GM12878 (cell line): ENCODE measurements around the gene MFGE8. TPM values are rescaled to one million over a fixed set of nuclear protein-coding genes. Genes with fewer than 3 reads are reported as not detected.

Experiments
- ATAC-seq: fragments of 200-7000 bp; cut with Tn5 transposase; 3 replicates; pipeline ENCODE4 v1.9.1; 2020; ENCODE audit warnings: mild to moderate bottlenecking, moderate library complexity
- BruUV-seq: library from RNA; stranded (reverse); fragments of 400-500 nt; replicated peaks from 2 replicates; lab custom pipeline; 2021; lab: Mats Ljungman, UMichigan
- CTCF ChIA-PET: fragments of 300-600 bp; sonication (Branson Sonifier 250); formaldehyde crosslinking; extraction: SDS; loops from one replicate; lab custom pipeline; 2021; ENCODE audit warnings: inconsistent platforms; lab: Yijun Ruan, JAX
- POLR2A ChIA-PET: fragments of 350-600 bp; formaldehyde crosslinking; extraction: SDS; loops from one replicate; lab custom pipeline; 2021; ENCODE audit warnings: inconsistent platforms; lab: Charles Lee
- RAD21 ChIA-PET: fragments of 300-600 bp; sonication (Branson Sonifier 250); formaldehyde crosslinking; loops from one replicate; lab custom pipeline; 2023; ENCODE audit warnings: antibody characterized with exemption; ENCODE audit not compliant: unreplicated experiment; lab: Charles Lee
- SMC1A ChIA-PET: fragments of 300-600 bp; sonication (Branson Sonifier 250); formaldehyde crosslinking; loops from one replicate; lab custom pipeline; 2023; ENCODE audit not compliant: unreplicated experiment, uncharacterized antibody; lab: Charles Lee
- DNase-seq: peaks from one replicate; pipeline ENCODE4 v3.0.0-alpha.2; 2011; ENCODE audit warnings: low read depth, low spot score
- FAIRE-seq: peaks from 3 replicates; lab custom pipeline; 2011; peaks lifted over from hg19 to GRCh38; lab: Jason Lieb, UNC
- H2AFZ ChIP-seq: 2 replicates; pipeline ENCODE4 v1.6.0; 2011; ENCODE audit warnings: low read depth, low read length, control low read depth; ENCODE audit not compliant: control insufficient read depth
- H3K27ac ChIP-seq: 2 replicates; pipeline ENCODE4 v1.5.1; 2011; ENCODE audit warnings: control low read depth; ENCODE audit not compliant: control insufficient read depth, insufficient read depth
- H3K27me3 ChIP-seq, 2 experiments: replicated peaks in 1 of 2; 2 replicates each; pipeline versions ENCODE4 v1.6.0 to v1.6.1; 2011; ENCODE audit warnings: low read length in 1 of 2; ENCODE audit not compliant: control insufficient read depth in 2 of 2, insufficient read depth in 2 of 2
- H3K36me3 ChIP-seq, 2 experiments: 2 replicates each; pipeline ENCODE4 v1.5.1; 2011; ENCODE audit warnings: low read length in 1 of 2; ENCODE audit not compliant: control insufficient read depth in 2 of 2, insufficient read depth in 2 of 2
- H3K4me1 ChIP-seq: 2 replicates; pipeline ENCODE4 v1.6.1; 2011; ENCODE audit warnings: mild to moderate bottlenecking, low read length, moderate library complexity, mixed read lengths; ENCODE audit not compliant: control insufficient read depth, insufficient read depth
- H3K4me2 ChIP-seq: 2 replicates; pipeline ENCODE4 v1.6.0; 2011; ENCODE audit warnings: control low read depth; ENCODE audit not compliant: control insufficient read depth, insufficient read depth
- H3K4me3 ChIP-seq: fragments of 200-600 bp; sonication (generic); 2 replicates; pipeline ENCODE4 v1.5.1; 2016
- H3K79me2 ChIP-seq: 2 replicates; pipeline ENCODE4 v1.6.0; 2011; ENCODE audit warnings: low read length; ENCODE audit not compliant: control insufficient read depth, insufficient read depth
- H3K9ac ChIP-seq: 2 replicates; pipeline ENCODE4 v1.8.0; 2011; ENCODE audit warnings: low read length, control low read depth, mixed read lengths; ENCODE audit not compliant: control insufficient read depth, insufficient read depth
- H3K9me3 ChIP-seq: replicated peaks from 3 replicates; pipeline ENCODE4 v1.5.1; 2011; ENCODE audit warnings: mild to moderate bottlenecking, low read length; ENCODE audit not compliant: control insufficient read depth, insufficient read depth
- H4K20me1 ChIP-seq: 2 replicates; pipeline ENCODE4 v1.6.0; 2011; ENCODE audit not compliant: control insufficient read depth, insufficient read depth
- E2F8 ChIP-seq: fragments of 450-650 bp; IDR thresholded peaks from 2 replicates; pipeline ENCODE4 v1.6.1; 2018; ENCODE audit warnings: mild to moderate bottlenecking, low read depth, moderate library complexity; ENCODE audit not compliant: partially characterized antibody
- IKZF1 ChIP-seq: fragments of 450-650 bp; conservative IDR thresholded peaks from 2 replicates; pipeline ENCODE4 v1.6.1; 2017; ENCODE audit warnings: antibody characterized with exemption, mild to moderate bottlenecking
- MEF2A ChIP-seq: IDR thresholded peaks from 2 replicates; pipeline ENCODE4 v1.6.1; 2011; ENCODE audit warnings: low read depth, mild to moderate bottlenecking, low read length, moderate library complexity; ENCODE audit not compliant: insufficient read depth
- MEF2B ChIP-seq: fragments of 450-650 bp; IDR thresholded peaks from 2 replicates; pipeline ENCODE4 v1.6.1; 2018; ENCODE audit warnings: mild to moderate bottlenecking, moderate library complexity; ENCODE audit not compliant: partially characterized antibody, poor library complexity, severe bottlenecking
- MTA3 ChIP-seq: IDR thresholded peaks from 2 replicates; pipeline ENCODE4 v1.6.1; 2012; ENCODE audit warnings: low read length, inconsistent platforms, borderline replicate concordance
- SMARCA5 ChIP-seq: fragments of 450-650 bp; IDR thresholded peaks from 2 replicates; pipeline ENCODE4 v1.6.1; 2017; ENCODE audit warnings: mild to moderate bottlenecking
- TAF1 ChIP-seq: IDR thresholded peaks from 2 replicates; pipeline ENCODE4 v1.6.1; 2011; ENCODE audit warnings: mild to moderate bottlenecking, low read depth, low read length, borderline replicate concordance
- WGBS: methylation state at CpG from one replicate; pipeline ENCODE4 v1.1.6; 2016; ENCODE audit warnings: low lambda C conversion rate; ENCODE audit not compliant: insufficient replicate concordance, insufficient coverage; ENCODE audit errors: missing lambda C conversion rate; 5-methylcytosine and 5-hydroxymethylcytosine counted together
- in situ Hi-C: fragments of 300-500 bp; cut with MboI; formaldehyde crosslinking; loops from 9 replicates; pipeline ENCODE4 v1.14.3; 2018; ENCODE audit warnings: mixed read lengths
- intact Hi-C: fragments of 100-400 bp; cut with micrococcal nuclease; formaldehyde crosslinking; loops from one replicate; pipeline ENCODE4 v1.14.2; 2022; ENCODE audit not compliant: unreplicated experiment
- polyA plus RNA-seq, 11 experiments: library from polyadenylated mRNA; depleted of rRNA in 4 of 11; unstranded in 6 of 11; stranded (reverse) in 5 of 11; fragments of >200 nt; fragmentation: Nextera tagmentation in 4 of 11; fragmentation: Illumina TruSeq in 1 of 11; extraction: Ambion mirVana in 4 of 11; extraction: Trizol in 1 of 11; gene quantifications; 1 replicate in 1 of 11; 2 replicates in 10 of 11; pipeline versions ENCODE4 v1.2.1 to v1.2.3, GENCODE V29; 2011 to 2016; ENCODE audit warnings: inconsistent platforms in 2 of 11, missing spikeins in 2 of 11, low read depth in 1 of 11
- total RNA-seq, 4 experiments: library from RNA; depleted of rRNA in 3 of 4; stranded (reverse); fragments of >200 nt in 3 of 4; fragmentation: Illumina TruSeq in 1 of 4; extraction: Trizol in 1 of 4; gene quantifications; 2 replicates each; pipeline versions ENCODE4 v1.2.1 to v1.2.3, GENCODE V29; 2013 to 2021

The MFGE8 gene
- total and polyA plus RNA-seq, 10 of the 15 experiments (the other 5 are each of a cell fraction or from before 2014, with no cell fraction given) = 0.81 to 5.9 (median 1.0) TPM; not detected in 2

GRCh38 chr15:88954431-88955277 lies 41.5 kb upstream of the MFGE8 start:
- 42% methylated on average over 15 of the region's 15 CpGs for WGBS

GRCh38 chr15:88950600-88951160 lies 37.5 kb upstream of the MFGE8 start:
- no peaks in the 10 kb centered on the region for H3K79me2 ChIP-seq
- BruUV-seq = no TSS peak
- no peak overlapping the region for H3K4me3 ChIP-seq
- no peak overlapping the region for H2AFZ ChIP-seq
- ChIA-PET POLR2A (no interaction called here), RAD21 (interaction anchor here (1.9 kb wide), 1 partner anchor 46 kb away, joined by 4 read pairs; no protein-coding TSS in a partner anchor), SMC1A (no interaction called here), CTCF (no interaction called here)
- H3K9me3 ChIP-seq = no peaks in the 10 kb centered on the region; the same call in 2 of the 3 replicates
- ATAC-seq = no peak
- H3K4me1 ChIP-seq = peaks cover 12% of the 10 kb centered on the region
- TF ChIP-seq E2F8 = no peak
- no peak for TF ChIP-seq TAF1
- H4K20me1 ChIP-seq = no peaks in the 10 kb centered on the region
- no peaks in the 10 kb centered on the region for H3K27me3 ChIP-seq
- in situ Hi-C loops (no loop called here), intact Hi-C loops (loop anchor here (1.0 to 5.0 kb wide), 2 partner anchors 32 to 33 kb away; no protein-coding TSS in a partner anchor)
- FAIRE-seq = no peak
- H3K9ac ChIP-seq = no peak overlapping the region
- H3K4me2 ChIP-seq = no peak overlapping the region
- 56% methylated on average over 6 of the region's 6 CpGs for WGBS
- no peak for DNase-seq
- no peak overlapping the region for H3K27ac ChIP-seq
- H3K36me3 ChIP-seq = no peaks in the 10 kb centered on the region

More at GRCh38 chr15:88954431-88955277, 41.5 kb upstream of the MFGE8 start:
- no peaks in the 10 kb centered on the region for H4K20me1 ChIP-seq
- intact Hi-C loops (loop anchor here (5.0 kb wide), 1 partner anchor 37 kb away; no protein-coding TSS in a partner anchor), in situ Hi-C loops (no loop called here)
- H3K79me2 ChIP-seq = no peaks in the 10 kb centered on the region
- no peaks in the 10 kb centered on the region; a peak in 1 of 4 replicates for H3K27me3 ChIP-seq
- ATAC-seq = peak; percentile 72
- no peak overlapping the region for H3K4me2 ChIP-seq
- no peak for DNase-seq
- no peak overlapping the region for H3K27ac ChIP-seq
- H3K9ac ChIP-seq = no peak overlapping the region
- no peak for FAIRE-seq
- ChIA-PET RAD21 (interaction anchor here (0.9 to 1.6 kb wide), 3 partner anchors 28 to 50 kb away, joined by 3 to 7 read pairs (median 3); no protein-coding TSS in a partner anchor), POLR2A (no interaction called here), CTCF (interaction anchor here (1.2 kb wide), 1 partner anchor 50 kb away, joined by 4 read pairs; no protein-coding TSS in a partner anchor), SMC1A (interaction anchor here (1.6 kb wide), 1 partner anchor 50 kb away, joined by 4 read pairs; no protein-coding TSS in a partner anchor)
- peaks cover 6% of the 10 kb centered on the region for H3K4me1 ChIP-seq
- H3K36me3 ChIP-seq = no peaks in the 10 kb centered on the region
- H3K9me3 ChIP-seq = no peaks in the 10 kb centered on the region; the same call in 2 of the 3 replicates
- H2AFZ ChIP-seq = no peak overlapping the region
- no peak overlapping the region for H3K4me3 ChIP-seq
- TF ChIP-seq SMARCA5 (no peak), IKZF1 (peak; percentile 32; the same call in 1 of the 2 replicates), MEF2A (no peak), MEF2B (peak; percentile 79), MTA3 (no peak)
- TF ChIP-seq, all 136 proteins: peak for 2
- BruUV-seq = no TSS peak
